IMR-90 (cell line): Measurements from ENCODE around the gene AREL1. TPM values are rescaled to one million over a fixed set of nuclear protein-coding genes. Genes with fewer than 3 reads are reported as not detected.

Experiments used
- ATAC-seq: fragments of 200-7000 bp; cut with Tn5 transposase; 2 replicates; pipeline ENCODE4 v1.9.1; 2020; ENCODE audit warnings: low read depth, mild to moderate bottlenecking, moderate library complexity
- BruUV-seq: library from RNA; stranded (reverse); fragments of 400-500 nt; replicated peaks from 2 replicates; lab custom pipeline; 2021; lab: Mats Ljungman, UMichigan
- CTCF ChIA-PET: fragments of 300-600 bp; formaldehyde crosslinking; extraction: SDS; loops from one replicate; lab custom pipeline; 2021; ENCODE audit warnings: antibody characterized with exemption; lab: Yijun Ruan, JAX
- POLR2A ChIA-PET: fragments of 300-600 bp; sonication (Branson Sonifier 250); formaldehyde crosslinking; loops from one replicate; lab custom pipeline; 2022; ENCODE audit warnings: antibody characterized with exemption; ENCODE audit not compliant: unreplicated experiment; lab: Charles Lee
- DNase-seq: peaks from one replicate; pipeline ENCODE4 v3.0.0; 2013
- H2AFZ ChIP-seq: replicated peaks from 2 replicates; pipeline ENCODE3; 2013; ENCODE audit warnings: low read length, mild to moderate bottlenecking; ENCODE audit not compliant: poor library complexity
- H2AK5ac ChIP-seq: 2 replicates; pipeline ENCODE4 v1.6.1; 2013; ENCODE audit warnings: low read depth, low read length, inconsistent platforms
- H2AK9ac ChIP-seq: replicated peaks from 2 replicates; pipeline ENCODE3; 2013; ENCODE audit warnings: mild to moderate bottlenecking, low read depth, low read length, moderate library complexity; ENCODE audit not compliant: poor library complexity
- H2BK120ac ChIP-seq: 2 replicates; pipeline ENCODE4 v1.6.1; 2013; ENCODE audit warnings: low read depth, low read length, inconsistent platforms
- H2BK15ac ChIP-seq: 3 replicates; pipeline ENCODE4 v1.6.1; 2013; ENCODE audit warnings: low read depth, low read length, inconsistent platforms
- H2BK20ac ChIP-seq: 2 replicates; pipeline ENCODE4 v1.6.1; 2013; ENCODE audit warnings: low read depth, mild to moderate bottlenecking, inconsistent platforms, low read length, moderate library complexity
- H2BK5ac ChIP-seq: 2 replicates; pipeline ENCODE4 v1.6.1; 2013; ENCODE audit warnings: mild to moderate bottlenecking, low read depth, low read length, inconsistent platforms; ENCODE audit not compliant: poor library complexity, severe bottlenecking
- H3K14ac ChIP-seq: replicated peaks from 2 replicates; pipeline ENCODE4 v1.6.1; 2013; ENCODE audit warnings: low read depth, low read length, inconsistent platforms
- H3K18ac ChIP-seq: 2 replicates; pipeline ENCODE4 v1.6.1; 2013; ENCODE audit warnings: low read depth, low read length, control low read depth
- H3K23ac ChIP-seq: 2 replicates; pipeline ENCODE4 v1.6.1; 2013; ENCODE audit warnings: low read depth, low read length, inconsistent platforms
- H3K27ac ChIP-seq: 2 replicates; pipeline ENCODE4 v1.5.1; 2013; ENCODE audit warnings: mild to moderate bottlenecking, control low read depth, low read length; ENCODE audit not compliant: insufficient read depth
- H3K27me3 ChIP-seq: 2 replicates; pipeline ENCODE4 v1.6.1; 2013; ENCODE audit warnings: low read length; ENCODE audit not compliant: control insufficient read depth, insufficient read depth
- H3K36me3 ChIP-seq: 2 replicates; pipeline ENCODE4 v1.6.1; 2013; ENCODE audit warnings: low read length, mixed read lengths; ENCODE audit not compliant: control insufficient read depth, insufficient read depth
- H3K4ac ChIP-seq: 2 replicates; pipeline ENCODE4 v1.6.1; 2013; ENCODE audit warnings: low read depth, low read length, inconsistent platforms
- H3K4me1 ChIP-seq: 2 replicates; pipeline ENCODE4 v1.6.1; 2013; ENCODE audit warnings: low read length, mixed read lengths; ENCODE audit not compliant: control insufficient read depth, insufficient read depth
- H3K4me2 ChIP-seq: 2 replicates; pipeline ENCODE4 v1.6.1; 2013; ENCODE audit warnings: low read depth, mild to moderate bottlenecking, control low read depth, low read length, moderate library complexity
- H3K4me3 ChIP-seq: 2 replicates; pipeline ENCODE4 v1.5.1; 2013; ENCODE audit warnings: low read depth, mild to moderate bottlenecking, control low read depth, low read length, moderate library complexity; ENCODE audit not compliant: insufficient read depth
- H3K56ac ChIP-seq: 2 replicates; pipeline ENCODE4 v1.6.1; 2013; ENCODE audit warnings: low read length, inconsistent platforms; ENCODE audit not compliant: insufficient read depth; ENCODE audit errors: extremely low read depth
- H3K79me1 ChIP-seq, 2 experiments: 2 replicates each; pipeline ENCODE4 v1.6.1; 2013; ENCODE audit warnings: low read length in 2 of 2, inconsistent platforms in 1 of 2, low read depth in 1 of 2
- H3K9ac ChIP-seq: 2 replicates; pipeline ENCODE4 v1.6.1; 2013; ENCODE audit warnings: low read depth, low read length, control low read depth
- H3K9me1 ChIP-seq: 2 replicates; pipeline ENCODE4 v1.6.1; 2013; ENCODE audit warnings: low read length, inconsistent platforms; ENCODE audit not compliant: insufficient read depth
- H3K9me3 ChIP-seq: 2 replicates; pipeline ENCODE4 v1.6.1; 2013; ENCODE audit warnings: low read length; ENCODE audit not compliant: control insufficient read depth, insufficient read depth
- H4K20me1 ChIP-seq: 2 replicates; pipeline ENCODE4 v1.6.1; 2013; ENCODE audit warnings: low read length, inconsistent platforms; ENCODE audit not compliant: insufficient read depth
- H4K5ac ChIP-seq: 2 replicates; pipeline ENCODE4 v1.6.1; 2013; ENCODE audit warnings: mild to moderate bottlenecking, low read depth, low read length, control low read depth
- H4K8ac ChIP-seq, 2 experiments: 2 replicates each; pipeline ENCODE4 v1.6.1; 2013; ENCODE audit warnings: low read depth in 2 of 2, low read length in 2 of 2, control low read depth in 1 of 2, inconsistent platforms in 1 of 2
- H4K91ac ChIP-seq: 2 replicates; pipeline ENCODE4 v1.6.1; 2013; ENCODE audit warnings: low read depth, low read length, inconsistent platforms; ENCODE audit not compliant: insufficient read depth
- MXI1 ChIP-seq: IDR thresholded peaks from 2 replicates; pipeline ENCODE4 v1.6.1; 2012; ENCODE audit warnings: low read depth, mild to moderate bottlenecking, low read length, moderate library complexity, borderline replicate concordance
- RAD21 ChIP-seq: IDR thresholded peaks from 2 replicates; pipeline ENCODE4 v1.6.1; 2012; ENCODE audit warnings: low read length, improper control_type of control experiment
- WGBS, 2 experiments: methylation state at CpG; one replicate each; pipeline versions ENCODE4 v1.1.5 to v1.1.7; 2013; ENCODE audit warnings: missing lambda C conversion rate in 2 of 2; ENCODE audit not compliant: insufficient read length in 1 of 2; ENCODE audit errors: extremely low coverage in 2 of 2; 5-methylcytosine and 5-hydroxymethylcytosine counted together
- dilution Hi-C: fragments of 300-500 bp; cut with HindIII; formaldehyde crosslinking; loops from one replicate; pipeline ENCODE4 v1.14.3; 2018; ENCODE audit warnings: low sequenced_read_pairs; ENCODE audit not compliant: unreplicated experiment
- in situ Hi-C: fragments of 300-500 bp; cut with MboI; formaldehyde crosslinking; loops from 3 replicates; pipeline ENCODE4 v1.14.3; 2019; ENCODE audit warnings: low sequenced_read_pairs, inconsistent platforms, mixed read lengths
- intact Hi-C: fragments of 100-400 bp; cut with micrococcal nuclease; formaldehyde crosslinking; loops from 2 replicates; pipeline ENCODE4 v1.10.0; 2022
- polyA plus RNA-seq, 3 experiments: library from polyadenylated mRNA; depleted of rRNA; stranded (reverse); fragments of >200 nt; gene quantifications; 2 replicates each; pipeline ENCODE4 v1.2.3, GENCODE V29; 2012; ENCODE audit warnings: low replicate concordance in 1 of 3
- total RNA-seq: library from RNA; depleted of rRNA; stranded (reverse); fragments of >200 nt; gene quantifications from 2 replicates; pipeline ENCODE4 v1.2.3, GENCODE V29; 2012

AREL1 gene
- total and polyA plus RNA-seq, 2 of the 4 experiments (the other 2 are of a cell fraction), result 30.0 to 39.3 TPM

- dilution Hi-C loops (no loop called here), intact Hi-C loops (loop anchor here (1.0 to 2.0 kb wide), 2 partner anchors 63 to 170 kb away; no protein-coding TSS in a partner anchor), in situ Hi-C loops (no loop called here)
- Histone ChIP-seq H4K5ac (no peak overlapping the region), H2AFZ (no peak overlapping the region), H3K9ac (no peak overlapping the region), H2BK120ac (0 out of 2 replicates have a peak overlapping the region, but pooled peaks have one; percentile 10), H3K79me1 (peaks cover 16 to 35% of the 10 kb centered on the region in 2 experiments; a peak in 2 of 4 replicates), H3K56ac (0 out of 2 replicates have a peak overlapping the region, but pooled peaks have one; percentile 39), H3K23ac (no peak overlapping the region), H3K4me3 (no peak overlapping the region), H3K18ac (no peak overlapping the region), H3K4me2 (peak overlapping the region; percentile 14), H2AK9ac (peak overlapping the region; percentile 31), H3K4me1 (peaks cover 6% of the 10 kb centered on the region), H3K4ac (peak overlapping the region; percentile 54; the same call in 1 of the 2 replicates), H3K36me3 (peaks cover 41% of the 10 kb centered on the region), H2BK15ac (no peak overlapping the region), H3K27me3 (no peaks in the 10 kb centered on the region), H3K14ac (no peak overlapping the region), H4K91ac (no peak overlapping the region), H3K9me3 (no peaks in the 10 kb centered on the region), H2BK5ac (peak overlapping the region; percentile 91), H4K8ac (no peak overlapping the region), H3K27ac (peak overlapping the region; percentile 50; the same call in 1 of the 2 replicates), H2BK20ac (no peak overlapping the region), H3K9me1 (peaks cover 4% of the 10 kb centered on the region; the same call in 1 of the 2 replicates), H4K20me1 (no peaks in the 10 kb centered on the region), H2AK5ac (peak overlapping the region; percentile 37; the same call in 1 of the 2 replicates)
- WGBS, 2 experiments, result 32% methylated on average over 3 of the region's 4 CpGs; no CpG with 5 or more reads in 1 of the 2 experiments
- TF ChIP-seq RAD21 (no peak), MXI1 (0 out of 2 replicates have a peak, but pooled peaks have one; percentile 13)
- ChIA-PET CTCF (interaction anchor here (1.1 kb wide), 1 partner anchor 12 kb away, joined by 5 read pairs; no protein-coding TSS in a partner anchor), POLR2A (no interaction called here)
- ATAC-seq (peak; percentile 65), DNase-seq (peak; percentile 79)
- no TSS peak for BruUV-seq
Measured at GRCh38 chr14:74671789-74672188, 41.1 kb downstream of the AREL1 start.
